GM12874 (cell line): ENCODE results near the gene MESP2.

Experiments used
- TF ChIP-seq, protein P1 (sequence below): IDR thresholded peaks from 2 replicates; pipeline ENCODE4 v1.5.1; 2011; ENCODE audit warnings: low read depth, mild to moderate bottlenecking, control low read depth, low read length, moderate library complexity; ENCODE audit not compliant: insufficient read depth

MESP2 gene

DNA sequence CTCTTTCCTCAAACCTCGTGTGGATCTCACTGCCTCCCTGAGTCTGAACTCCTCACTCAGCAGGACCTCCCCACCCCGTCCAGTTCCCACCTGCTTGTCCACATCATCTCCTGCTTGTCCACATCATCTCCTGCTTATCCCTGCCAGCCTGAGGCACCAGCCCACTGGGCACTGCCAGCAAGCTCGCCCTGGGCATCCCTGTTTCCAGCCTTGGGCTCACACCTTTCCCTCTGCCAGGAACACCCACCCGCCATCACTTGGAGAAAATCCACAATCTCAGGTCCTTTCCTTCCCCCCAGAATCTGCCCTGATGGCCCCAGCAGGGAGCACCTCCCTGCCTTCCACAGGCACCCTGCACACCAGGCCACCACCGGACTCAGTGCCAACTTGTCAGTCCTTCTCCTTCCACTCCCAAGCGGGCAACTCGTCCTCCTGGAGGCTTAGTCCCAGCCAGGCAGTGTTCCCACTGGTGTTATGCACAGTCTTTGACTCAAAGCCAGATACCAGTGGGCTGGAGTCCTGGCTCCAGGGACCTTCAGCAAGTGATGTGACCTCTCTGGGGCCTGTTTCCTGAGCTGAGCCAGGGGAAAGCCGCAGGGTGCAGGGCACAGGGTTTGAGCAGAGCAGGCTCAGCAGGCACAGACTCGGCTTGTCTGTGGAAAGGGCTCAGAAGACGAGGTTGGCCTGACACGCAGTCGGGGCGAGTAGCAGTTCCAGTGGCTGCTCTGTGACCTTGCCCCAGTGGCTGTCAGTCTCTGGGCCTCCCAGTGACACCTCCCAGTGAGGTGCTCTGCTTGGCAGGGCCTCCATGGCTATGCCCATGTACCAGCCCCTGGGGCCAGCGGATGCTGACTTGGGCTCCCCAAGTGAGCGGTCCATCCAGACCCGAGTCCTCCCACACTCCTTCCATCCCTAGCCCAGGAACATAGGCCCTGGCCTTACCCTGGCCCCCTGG, 9.5 kb upstream of the MESP2 start:
- TF ChIP-seq, protein P1, sequence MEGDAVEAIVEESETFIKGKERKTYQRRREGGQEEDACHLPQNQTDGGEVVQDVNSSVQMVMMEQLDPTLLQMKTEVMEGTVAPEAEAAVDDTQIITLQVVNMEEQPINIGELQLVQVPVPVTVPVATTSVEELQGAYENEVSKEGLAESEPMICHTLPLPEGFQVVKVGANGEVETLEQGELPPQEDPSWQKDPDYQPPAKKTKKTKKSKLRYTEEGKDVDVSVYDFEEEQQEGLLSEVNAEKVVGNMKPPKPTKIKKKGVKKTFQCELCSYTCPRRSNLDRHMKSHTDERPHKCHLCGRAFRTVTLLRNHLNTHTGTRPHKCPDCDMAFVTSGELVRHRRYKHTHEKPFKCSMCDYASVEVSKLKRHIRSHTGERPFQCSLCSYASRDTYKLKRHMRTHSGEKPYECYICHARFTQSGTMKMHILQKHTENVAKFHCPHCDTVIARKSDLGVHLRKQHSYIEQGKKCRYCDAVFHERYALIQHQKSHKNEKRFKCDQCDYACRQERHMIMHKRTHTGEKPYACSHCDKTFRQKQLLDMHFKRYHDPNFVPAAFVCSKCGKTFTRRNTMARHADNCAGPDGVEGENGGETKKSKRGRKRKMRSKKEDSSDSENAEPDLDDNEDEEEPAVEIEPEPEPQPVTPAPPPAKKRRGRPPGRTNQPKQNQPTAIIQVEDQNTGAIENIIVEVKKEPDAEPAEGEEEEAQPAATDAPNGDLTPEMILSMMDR, result no peak

DNA sequence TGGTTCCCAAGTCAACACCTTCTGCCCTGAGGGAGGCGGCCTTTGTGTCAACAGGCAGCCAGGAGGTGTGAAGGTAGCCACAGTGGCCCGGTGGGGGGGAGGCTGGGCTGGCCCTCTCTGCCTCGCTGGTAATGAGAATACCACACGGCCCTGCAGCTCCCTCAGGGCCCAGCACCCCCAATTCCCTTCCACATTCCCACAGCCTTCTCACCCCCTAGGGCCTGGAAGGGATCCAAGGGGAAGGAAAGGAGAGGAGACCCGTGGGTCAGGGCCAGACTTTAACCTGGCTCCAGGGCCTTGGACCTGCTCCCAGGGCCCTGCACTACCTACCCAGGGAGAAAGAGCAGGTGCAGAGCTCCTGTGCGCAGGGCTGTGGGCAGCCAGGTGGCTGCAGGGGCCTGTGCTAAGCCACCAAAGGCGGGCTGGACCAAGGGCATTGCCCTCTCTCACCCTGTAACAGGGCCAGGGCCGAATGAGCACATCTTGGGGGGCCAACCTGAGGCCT, 8.7 kb upstream of the MESP2 start:
- TF ChIP-seq, protein P1, result no peak

DNA sequence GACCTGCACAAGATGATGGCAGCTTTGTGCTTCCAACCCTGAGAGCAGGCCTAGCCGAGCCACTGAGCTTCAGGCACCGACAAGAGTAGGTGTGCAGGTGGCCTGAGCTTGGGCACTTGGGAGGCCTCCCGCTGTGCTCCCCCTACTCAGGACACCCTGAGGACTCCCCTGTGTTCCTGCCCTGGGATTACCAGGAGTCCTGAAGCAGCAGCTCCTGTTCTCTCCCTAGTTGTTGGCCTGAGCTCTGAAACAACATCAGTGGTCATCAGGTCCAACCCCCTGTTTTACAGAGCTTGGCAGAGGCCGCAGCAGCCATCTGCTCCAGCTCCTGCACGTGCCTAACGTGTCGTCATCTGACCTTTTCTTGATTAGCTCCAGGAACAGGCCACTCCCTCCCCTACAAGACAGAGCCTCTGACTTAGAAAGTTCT, 8.0 kb upstream of the MESP2 start:
- TF ChIP-seq, protein P1, result no peak

DNA sequence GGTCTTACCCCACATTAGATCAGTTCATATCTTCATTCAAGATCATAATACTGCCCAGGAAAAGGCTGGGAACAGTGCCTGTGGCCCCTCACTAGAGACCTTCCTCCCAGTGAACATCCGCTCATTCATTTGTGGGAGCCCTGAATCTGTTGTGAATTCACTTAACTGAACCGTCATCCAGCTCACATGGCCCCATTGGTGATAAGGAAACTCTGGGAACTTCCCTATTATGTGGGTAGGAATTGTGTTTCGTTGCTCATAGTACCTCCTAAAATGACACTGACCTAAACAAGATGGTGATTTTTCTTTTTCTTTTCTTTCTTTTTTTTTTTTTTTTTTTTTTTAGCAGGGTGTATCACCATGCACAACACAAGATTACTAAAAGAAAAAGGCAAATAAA, 6.8 kb upstream of the MESP2 start:
- TF ChIP-seq, protein P1, result no peak

DNA sequence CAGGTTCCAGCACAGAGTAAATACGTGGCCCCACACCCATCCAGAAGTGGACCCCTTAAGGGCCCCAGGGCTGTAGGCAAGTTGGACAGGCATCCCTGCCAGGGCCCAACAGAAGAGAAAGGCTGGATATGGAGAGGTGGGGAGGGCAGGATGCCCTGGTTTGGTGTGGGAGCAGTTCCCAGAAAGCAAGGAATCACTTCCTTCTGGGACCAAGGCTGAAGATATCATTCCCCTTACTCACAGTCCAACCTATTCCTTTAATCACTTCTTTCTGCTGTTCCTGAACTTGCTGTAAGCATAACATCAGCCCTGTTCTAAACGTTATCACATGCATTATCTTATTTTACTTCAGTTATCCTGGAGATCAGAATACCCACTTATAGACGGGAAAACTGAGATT, 6.1 kb upstream of the MESP2 start:
- TF ChIP-seq, protein P1, result no peak

DNA sequence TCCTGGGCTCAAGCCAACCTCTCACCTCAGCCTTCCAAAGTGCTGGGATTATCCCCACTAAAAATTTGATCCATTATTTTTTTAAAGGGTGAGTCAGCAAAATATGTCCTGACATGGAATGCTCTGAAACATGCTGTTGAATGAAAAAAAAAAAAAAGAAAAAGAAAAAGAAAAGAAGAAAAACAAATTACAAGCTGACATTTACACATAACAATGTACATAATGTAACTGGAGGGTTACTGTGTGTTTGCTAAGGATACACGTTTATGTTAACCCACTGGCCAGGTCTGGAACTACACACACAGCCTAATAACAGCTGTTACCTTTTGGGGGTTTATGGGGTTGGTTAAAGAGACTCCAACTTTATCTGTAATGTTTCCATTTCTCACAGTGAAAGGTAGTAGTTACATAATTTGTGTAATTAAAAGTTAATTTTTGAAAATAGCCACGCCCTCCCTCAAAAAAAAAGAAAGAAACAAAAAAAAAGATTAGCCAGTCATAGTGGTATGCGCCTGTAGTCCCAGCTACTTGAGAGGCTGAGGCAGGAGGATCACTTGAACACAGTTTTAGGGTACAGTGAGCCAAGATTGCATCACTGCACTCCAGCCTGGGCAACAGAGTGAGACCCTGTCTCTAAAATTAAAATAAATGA, 3.1 kb upstream of the MESP2 start:
- TF ChIP-seq, protein P1, result 0 out of 2 replicates have a peak, but pooled peaks have one; percentile 13

DNA sequence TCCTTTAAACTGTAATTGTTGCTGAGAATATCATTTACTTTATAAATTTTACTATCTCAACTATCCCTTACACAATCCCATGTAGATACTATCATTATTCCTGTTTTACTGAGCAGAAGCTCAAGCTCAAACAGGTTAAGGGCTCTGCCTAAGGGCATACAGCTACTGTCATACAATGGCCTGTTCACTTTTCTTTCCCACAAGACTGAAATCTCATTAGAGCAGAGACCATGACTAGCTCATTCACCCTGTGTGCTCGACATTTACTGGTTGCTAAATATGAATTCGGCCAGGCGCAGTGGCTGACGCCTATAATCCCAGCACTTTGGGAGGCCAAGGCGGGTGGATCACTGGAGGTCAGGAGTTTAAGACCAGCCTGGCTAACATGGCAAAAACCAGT, 1.6 kb upstream of the MESP2 start:
- TF ChIP-seq, protein P1, result no peak
